ENCODE results near the gene CERK.

- TF ChIP-seq POLR2A (IDR thresholded peaks at IDR 0.05; ENCODE audit: extremely low read depth, insufficient read length) (no peak), MYC (IDR thresholded peaks at IDR 0.05; ENCODE audit: low read depth, low read length) (no peak), CTCF (IDR thresholded peaks at IDR 0.05; ENCODE audit: low read depth, low read length) (no peak)
Observed at GRCh38 chr22:46675938-46676337, 62.1 kb downstream of the CERK start.

Measured in NB4 (cell line).